Testis (tissue), 3 donors: ENCODE measurements around the gene RFC1. TPM values are rescaled to one million over a fixed set of nuclear protein-coding genes. Genes with fewer than 3 reads are reported as not detected.
"Not testable (repeated sequence)": the region's sequence is repeated elsewhere in the genome, so short reads cannot be mapped to it uniquely, and the experiment has no call there.

Source experiments
- DNase-seq: peaks from one replicate; pipeline ENCODE4 v3.0.0-alpha.2; 2019
- H3K27ac ChIP-seq, 2 donors: fragments of 200-600 bp; sonication (generic); one replicate each; pipeline ENCODE4 v1.5.1; 2019
- H3K27me3 ChIP-seq: fragments of 200-600 bp; sonication (generic); one replicate; pipeline ENCODE4 v1.5.1; 2019
- H3K36me3 ChIP-seq: fragments of 200-600 bp; sonication (generic); one replicate; pipeline ENCODE4 v1.5.1; 2017; ENCODE audit warnings: low read depth; ENCODE audit errors: missing control alignments
- H3K4me1 ChIP-seq: fragments of 200-600 bp; sonication (generic); one replicate; pipeline ENCODE4 v1.5.1; 2019
- H3K4me3 ChIP-seq, 2 donors: fragments of 200-600 bp; sonication (generic); one replicate each; pipeline ENCODE4 v1.5.1; 2017 to 2019
- H3K9me3 ChIP-seq: fragments of 200-600 bp; sonication (generic); one replicate; pipeline ENCODE4 v1.5.1; 2017
- CTCF ChIP-seq, 3 experiments: fragments of 450-650 bp in 2 of 3; fragments of 200-600 bp in 1 of 3; sonication (generic) in 1 of 3; IDR thresholded peaks; one replicate each; pipeline ENCODE4 v1.5.1; 2016 to 2019; ENCODE audit warnings: antibody characterized with exemption in 3 of 3, mild to moderate bottlenecking in 2 of 3, moderate library complexity in 1 of 3
- POLR2A ChIP-seq: fragments of 450-650 bp; IDR thresholded peaks from one replicate; pipeline ENCODE4 v1.6.1; 2017; ENCODE audit warnings: antibody characterized with exemption, mild to moderate bottlenecking, moderate library complexity
- WGBS, 2 donors: methylation state at CpG; one replicate each; pipeline ENCODE4 v1.1.5; 2018; 5-methylcytosine and 5-hydroxymethylcytosine counted together
- intact Hi-C: fragments of 100-400 bp; cut with DNase I; formaldehyde crosslinking; loops from one replicate; pipeline ENCODE4 v1.15.1; 2023; ENCODE audit warnings: low total_unique reads
- polyA plus RNA-seq: library from polyadenylated mRNA; stranded (reverse); fragments of 350-450 nt; fragmentation: Illumina TruSeq; extraction: RNeasy Lipid Tissue Mini Kit (QIAGEN cat#74804); gene quantifications from one replicate; pipeline ENCODE4 v1.2.3, GENCODE V29; 2014; ENCODE audit warnings: low read depth, low replicate concordance; ENCODE audit not compliant: insufficient read depth
- total RNA-seq, 2 donors: library from RNA; depleted of rRNA; stranded (reverse); fragments of >200 nt; gene quantifications; one replicate each; pipeline ENCODE4 v1.2.3, GENCODE V29; 2016

The RFC1 gene
- total and polyA plus RNA-seq, 3 donors from 2014 or later: 26.9 to 34.9 (median 29.5) TPM

GRCh38 chr4:39383690-39384089 is 17.5 kb upstream of the RFC1 start:
- intact Hi-C loops: no loop called here
- Histone ChIP-seq H3K9me3 (no peaks in the 10 kb centered on the region), H3K27ac (no peak overlapping the region), H3K27me3 (no peaks in the 10 kb centered on the region), H3K36me3 (no peaks in the 10 kb centered on the region), H3K4me3 (no peak overlapping the region), H3K4me1 (no peaks in the 10 kb centered on the region)
- no peak for DNase-seq
- TF ChIP-seq POLR2A (no peak), CTCF (IDR thresholded peaks at IDR 0.05) (no peak)
- 100% methylated on average over 1 of the region's 1 CpG for WGBS, 2 donors

- no peak for DNase-seq
- no peaks in the 10 kb centered on the region for H3K9me3 ChIP-seq
- no peak overlapping the region for H3K27ac ChIP-seq
- TF ChIP-seq CTCF (IDR thresholded peaks at IDR 0.05) (no peak), POLR2A (no peak)
- WGBS, 2 donors: 85% methylated on average over 4 of the region's 4 CpGs
- H3K27me3 ChIP-seq: no peaks in the 10 kb centered on the region
- no peak overlapping the region for H3K4me3 ChIP-seq
- intact Hi-C loops: no loop called here
- H3K4me1 ChIP-seq: no peaks in the 10 kb centered on the region
- no peaks in the 10 kb centered on the region for H3K36me3 ChIP-seq
These were observed 9.3 kb upstream of the RFC1 start for GRCh38 chr4:39375478-39375877.

- H3K4me1 ChIP-seq, intact Hi-C loops: not testable (repeated sequence)
- 92 to 94% methylated on average over 3 to 6 of the region's 6 CpGs for WGBS, 2 donors
These were observed 5.0 kb upstream of the RFC1 start for GRCh38 chr4:39371209-39371608.

GRCh38 chr4:39369301-39369700 is 3.1 kb upstream of the RFC1 start:
- H3K27ac ChIP-seq: no peak overlapping the region
- DNase-seq: no peak
- no peaks in the 10 kb centered on the region for H3K9me3 ChIP-seq
- peaks cover 10% of the 10 kb centered on the region for H3K4me1 ChIP-seq
- 61 to 67% methylated on average over 4 of the region's 4 CpGs for WGBS, 2 donors
- intact Hi-C loops: no loop called here
- H3K27me3 ChIP-seq: no peaks in the 10 kb centered on the region
- no peak overlapping the region for H3K4me3 ChIP-seq
- no peaks in the 10 kb centered on the region for H3K36me3 ChIP-seq
- TF ChIP-seq CTCF (IDR thresholded peaks at IDR 0.05): no peak
- TF ChIP-seq POLR2A: no peak

More at GRCh38 chr4:39371209-39371608, 5.0 kb upstream of the RFC1 start:
- not testable (repeated sequence) for H3K27ac ChIP-seq, H3K9me3 ChIP-seq, DNase-seq, H3K36me3 ChIP-seq, H3K27me3 ChIP-seq, H3K4me3 ChIP-seq

- intact Hi-C loops: no loop called here
- WGBS, 2 donors: 70 to 80% methylated on average over 6 of the region's 6 CpGs
- no peak overlapping the region for H3K27ac ChIP-seq
- H3K4me3 ChIP-seq: peak overlapping the region in 1 of 2 donors; percentile 99
- no peak for TF ChIP-seq CTCF (IDR thresholded peaks at IDR 0.05)
- no peak for TF ChIP-seq POLR2A
- H3K4me1 ChIP-seq: peaks cover 11% of the 10 kb centered on the region
- H3K27me3 ChIP-seq: no peaks in the 10 kb centered on the region
- H3K9me3 ChIP-seq: no peaks in the 10 kb centered on the region
- no peaks in the 10 kb centered on the region for H3K36me3 ChIP-seq
- DNase-seq: no peak
These were observed 1.0 kb upstream of the RFC1 start for GRCh38 chr4:39367166-39367565.
